Astrocyte of the spinal cord (primary cell): Measurements from ENCODE around the gene PARD3B.

Source experiments
- DNase-seq: peaks from one replicate; pipeline ENCODE4 v3.0.0; 2011; ENCODE audit warnings: low read depth, low spot score
- H3K4me3 ChIP-seq: 2 replicates; pipeline ENCODE4 v1.5.1; 2011; ENCODE audit warnings: low read depth, mild to moderate bottlenecking, low read length, moderate library complexity
- in situ Hi-C: cut with HindIII; loops from 2 replicates; pipeline ENCODE4 v1.10.0; 2017; ENCODE audit warnings: low sequenced_read_pairs
- TF ChIP-seq, protein P1 (sequence below): IDR thresholded peaks from 2 replicates; pipeline ENCODE4 v1.5.1; 2012; ENCODE audit warnings: low read depth, mild to moderate bottlenecking, low read length, inconsistent platforms

The PARD3B gene

DNA sequence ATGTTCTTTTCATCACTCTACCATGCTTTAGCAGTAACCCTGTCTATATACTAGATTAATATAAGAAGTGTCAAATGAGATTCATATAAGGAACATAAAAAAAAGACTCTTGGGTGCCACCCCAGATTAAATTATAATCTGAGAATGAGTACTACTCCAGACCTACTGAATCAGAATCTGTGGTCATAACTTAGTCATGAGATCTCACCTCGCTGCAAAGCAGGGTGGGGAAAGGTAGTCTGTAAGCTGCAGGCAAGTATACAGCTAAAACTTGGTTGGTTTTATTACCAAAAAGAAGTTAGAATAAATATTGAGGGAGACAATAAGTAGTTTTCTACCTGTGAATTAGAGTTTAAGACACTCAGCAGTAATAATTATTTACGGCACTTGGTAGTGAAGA is 175.6 kb downstream of the PARD3B start:
- DNase-seq = no peak
- TF ChIP-seq, protein P1, sequence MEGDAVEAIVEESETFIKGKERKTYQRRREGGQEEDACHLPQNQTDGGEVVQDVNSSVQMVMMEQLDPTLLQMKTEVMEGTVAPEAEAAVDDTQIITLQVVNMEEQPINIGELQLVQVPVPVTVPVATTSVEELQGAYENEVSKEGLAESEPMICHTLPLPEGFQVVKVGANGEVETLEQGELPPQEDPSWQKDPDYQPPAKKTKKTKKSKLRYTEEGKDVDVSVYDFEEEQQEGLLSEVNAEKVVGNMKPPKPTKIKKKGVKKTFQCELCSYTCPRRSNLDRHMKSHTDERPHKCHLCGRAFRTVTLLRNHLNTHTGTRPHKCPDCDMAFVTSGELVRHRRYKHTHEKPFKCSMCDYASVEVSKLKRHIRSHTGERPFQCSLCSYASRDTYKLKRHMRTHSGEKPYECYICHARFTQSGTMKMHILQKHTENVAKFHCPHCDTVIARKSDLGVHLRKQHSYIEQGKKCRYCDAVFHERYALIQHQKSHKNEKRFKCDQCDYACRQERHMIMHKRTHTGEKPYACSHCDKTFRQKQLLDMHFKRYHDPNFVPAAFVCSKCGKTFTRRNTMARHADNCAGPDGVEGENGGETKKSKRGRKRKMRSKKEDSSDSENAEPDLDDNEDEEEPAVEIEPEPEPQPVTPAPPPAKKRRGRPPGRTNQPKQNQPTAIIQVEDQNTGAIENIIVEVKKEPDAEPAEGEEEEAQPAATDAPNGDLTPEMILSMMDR = no peak
- in situ Hi-C loops = no loop called here
- H3K4me3 ChIP-seq = no peak overlapping the region

GRCh38 chr2:204722207-204722606 is 176.9 kb downstream of the PARD3B start:
- no peak for DNase-seq
- in situ Hi-C loops = no loop called here
- TF ChIP-seq, protein P1 = no peak
- H3K4me3 ChIP-seq = no peak overlapping the region

GRCh38 chr2:204722691-204723090 is 177.4 kb downstream of the PARD3B start:
- TF ChIP-seq, protein P1 = no peak
- no peak for DNase-seq
- in situ Hi-C loops = no loop called here
- H3K4me3 ChIP-seq = no peak overlapping the region

GRCh38 chr2:204725693-204726360 is 180.6 kb downstream of the PARD3B start:
- TF ChIP-seq, protein P1 = no peak
- in situ Hi-C loops = no loop called here
- no peak overlapping the region for H3K4me3 ChIP-seq
- DNase-seq = no peak

- TF ChIP-seq, protein P1 = no peak
- no peak overlapping the region for H3K4me3 ChIP-seq
- DNase-seq = no peak
- in situ Hi-C loops = no loop called here
Measured at GRCh38 chr2:204726831-204727230, 181.6 kb downstream of the PARD3B start.

- DNase-seq = no peak
- H3K4me3 ChIP-seq = no peak overlapping the region
- TF ChIP-seq, protein P1 = no peak
- in situ Hi-C loops = no loop called here
Measured at GRCh38 chr2:204727368-204727767, 182.1 kb downstream of the PARD3B start.
